ENCODE data around the gene CHD1.

DNA sequence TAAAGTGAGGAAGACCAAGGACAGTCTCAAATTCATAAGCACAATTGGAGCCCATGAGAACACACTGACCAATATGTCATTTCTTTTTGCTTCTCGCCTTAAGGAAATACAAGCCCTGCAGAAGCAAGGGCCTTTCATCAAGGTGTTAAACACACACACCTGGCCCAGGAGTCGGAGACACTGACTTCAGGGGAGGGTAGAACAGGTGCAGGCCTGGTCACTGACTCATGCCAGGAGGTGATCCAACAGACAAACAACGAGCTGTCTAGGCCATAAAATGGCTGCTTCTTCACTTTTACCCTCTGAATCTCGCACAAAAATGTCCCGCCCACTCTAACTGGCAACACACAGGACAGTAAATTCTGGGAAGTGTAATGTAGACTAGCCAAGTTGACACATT lies 92.6 kb downstream of the CHD1 start:
- TF ChIP-seq, protein P1, sequence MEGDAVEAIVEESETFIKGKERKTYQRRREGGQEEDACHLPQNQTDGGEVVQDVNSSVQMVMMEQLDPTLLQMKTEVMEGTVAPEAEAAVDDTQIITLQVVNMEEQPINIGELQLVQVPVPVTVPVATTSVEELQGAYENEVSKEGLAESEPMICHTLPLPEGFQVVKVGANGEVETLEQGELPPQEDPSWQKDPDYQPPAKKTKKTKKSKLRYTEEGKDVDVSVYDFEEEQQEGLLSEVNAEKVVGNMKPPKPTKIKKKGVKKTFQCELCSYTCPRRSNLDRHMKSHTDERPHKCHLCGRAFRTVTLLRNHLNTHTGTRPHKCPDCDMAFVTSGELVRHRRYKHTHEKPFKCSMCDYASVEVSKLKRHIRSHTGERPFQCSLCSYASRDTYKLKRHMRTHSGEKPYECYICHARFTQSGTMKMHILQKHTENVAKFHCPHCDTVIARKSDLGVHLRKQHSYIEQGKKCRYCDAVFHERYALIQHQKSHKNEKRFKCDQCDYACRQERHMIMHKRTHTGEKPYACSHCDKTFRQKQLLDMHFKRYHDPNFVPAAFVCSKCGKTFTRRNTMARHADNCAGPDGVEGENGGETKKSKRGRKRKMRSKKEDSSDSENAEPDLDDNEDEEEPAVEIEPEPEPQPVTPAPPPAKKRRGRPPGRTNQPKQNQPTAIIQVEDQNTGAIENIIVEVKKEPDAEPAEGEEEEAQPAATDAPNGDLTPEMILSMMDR (IDR thresholded peaks at IDR 0.05) = no peak
- TF ChIP-seq EP300 (IDR thresholded peaks at IDR 0.05) (no peak), POLR2A (IDR thresholded peaks at IDR 0.05; ENCODE audit: low read depth) (no peak), POLR2AphosphoS5 (IDR thresholded peaks at IDR 0.05) (no peak)

All from esophagus muscularis mucosa (tissue), 4 donors.